Liver (tissue), 9 donors: ENCODE measurements around the gene CYTL1. TPM values are rescaled to one million over a fixed set of nuclear protein-coding genes. Genes with fewer than 3 reads are reported as not detected.

ENCODE experiments used
- DNase-seq: peaks from one replicate; pipeline ENCODE4 v3.0.0-alpha.2; 2017; ENCODE audit warnings: low spot score
- H3K27ac ChIP-seq, 2 donors: one replicate each; pipeline ENCODE4 v1.7.0; 2013; ENCODE audit warnings: inconsistent platforms in 2 of 2, low read length in 2 of 2, control low read depth in 1 of 2, low read depth in 1 of 2, mild to moderate bottlenecking in 1 of 2
- H3K27me3 ChIP-seq, 4 donors: one replicate each; pipeline versions ENCODE4 v1.6.1 to v1.7.0; 2013; ENCODE audit warnings: low read length in 3 of 4, inconsistent platforms in 1 of 4, mild to moderate bottlenecking in 1 of 4, moderate library complexity in 1 of 4; ENCODE audit not compliant: control insufficient read depth in 4 of 4, insufficient read depth in 4 of 4
- H3K36me3 ChIP-seq, 4 donors: one replicate each; pipeline versions ENCODE4 v1.6.1 to v1.7.0; 2013; ENCODE audit warnings: low read length in 3 of 4, mild to moderate bottlenecking in 3 of 4, low read depth in 1 of 4, moderate library complexity in 1 of 4; ENCODE audit not compliant: control insufficient read depth in 4 of 4, insufficient read depth in 3 of 4
- H3K4me1 ChIP-seq, 4 donors: one replicate each; pipeline versions ENCODE4 v1.6.1 to v1.7.0; 2013; ENCODE audit warnings: low read length in 3 of 4, mild to moderate bottlenecking in 3 of 4, moderate library complexity in 1 of 4; ENCODE audit not compliant: control insufficient read depth in 4 of 4, insufficient read depth in 4 of 4
- H3K4me3 ChIP-seq, 3 donors: one replicate each; pipeline versions ENCODE4 v1.6.1 to v1.7.0; 2013; ENCODE audit warnings: low read length in 3 of 3, control low read depth in 1 of 3, low read depth in 1 of 3, mild to moderate bottlenecking in 1 of 3
- H3K9ac ChIP-seq, 2 donors: one replicate each; pipeline ENCODE4 v1.7.0; 2013; ENCODE audit warnings: low read length in 2 of 2, mild to moderate bottlenecking in 2 of 2, moderate library complexity in 2 of 2, control low read depth in 1 of 2, low read depth in 1 of 2
- H3K9me3 ChIP-seq, 4 donors: one replicate each; pipeline versions ENCODE4 v1.6.1 to v1.7.0; 2013; ENCODE audit warnings: low read length in 3 of 4; ENCODE audit not compliant: control insufficient read depth in 4 of 4
- CTCF ChIP-seq: fragments of 150-350 bp; IDR thresholded peaks from 2 replicates; pipeline ENCODE4 v1.5.1; 2017; ENCODE audit warnings: improper control_type of control experiment, low read depth, low read length; ENCODE audit not compliant: missing input control
- EGR1 ChIP-seq, 2 donors: IDR thresholded peaks; 2 replicates each; pipeline ENCODE4 v1.6.1; 2016 to 2018; ENCODE audit warnings: antibody characterized with exemption in 2 of 2, low read depth in 2 of 2
- FOXA2 ChIP-seq: IDR thresholded peaks from 2 replicates; pipeline ENCODE4 v1.6.1; 2016; ENCODE audit warnings: antibody characterized with exemption
- GABPA ChIP-seq, 2 donors: IDR thresholded peaks in 1 of 2; conservative IDR thresholded peaks in 1 of 2; 2 replicates each; pipeline ENCODE4 v1.6.1; 2016; ENCODE audit warnings: antibody characterized with exemption in 2 of 2, mild to moderate bottlenecking in 1 of 2, moderate library complexity in 1 of 2
- HNF4A ChIP-seq, 2 donors: conservative IDR thresholded peaks; 2 replicates each; pipeline ENCODE4 v1.6.1; 2016; ENCODE audit warnings: antibody characterized with exemption in 2 of 2, mild to moderate bottlenecking in 2 of 2
- HNF4G ChIP-seq: IDR thresholded peaks from 2 replicates; pipeline ENCODE4 v1.6.1; 2016; ENCODE audit warnings: antibody characterized with exemption
- MAX ChIP-seq: IDR thresholded peaks from 2 replicates; pipeline ENCODE4 v1.6.1; 2016; ENCODE audit warnings: antibody characterized with exemption
- NR2F2 ChIP-seq: IDR thresholded peaks from 2 replicates; pipeline ENCODE4 v1.6.1; 2016; ENCODE audit warnings: antibody characterized with exemption
- REST ChIP-seq: IDR thresholded peaks from 2 replicates; pipeline ENCODE4 v1.6.1; 2016; ENCODE audit warnings: antibody characterized with exemption, mild to moderate bottlenecking
- RXRA ChIP-seq, 2 donors: IDR thresholded peaks; 2 replicates each; pipeline ENCODE4 v1.6.1; 2017 to 2018; ENCODE audit warnings: antibody characterized with exemption in 2 of 2, mild to moderate bottlenecking in 1 of 2
- SP1 ChIP-seq: IDR thresholded peaks from 2 replicates; pipeline ENCODE4 v1.6.1; 2018; ENCODE audit warnings: antibody characterized with exemption, mild to moderate bottlenecking
- TAF1 ChIP-seq: conservative IDR thresholded peaks from 2 replicates; pipeline ENCODE4 v1.6.1; 2016; ENCODE audit warnings: antibody characterized with exemption, mild to moderate bottlenecking
- ZBTB33 ChIP-seq: IDR thresholded peaks from 2 replicates; pipeline ENCODE4 v1.6.1; 2016; ENCODE audit warnings: antibody characterized with exemption
- WGBS: extraction: QIAGEN DNeasy Blood & Tissue Kit; methylation state at CpG from one replicate; pipeline ENCODE4 v1.1.7; 2013; 5-methylcytosine and 5-hydroxymethylcytosine counted together
- polyA plus RNA-seq, 2 donors: library from polyadenylated mRNA; stranded (reverse) in 1 of 2; unstranded in 1 of 2; fragments of 200-250 nt in 1 of 2; fragments of >200 nt in 1 of 2; fragmentation: Nextera tagmentation in 1 of 2; extraction: Ambion mirVana in 1 of 2; gene quantifications; one replicate each; pipeline versions ENCODE4 v1.2.1 to v1.2.3, GENCODE V29; 2013 to 2015
- total RNA-seq, 2 donors: library from RNA; depleted of rRNA; stranded (reverse); fragments of >200 nt; gene quantifications; one replicate each; pipeline ENCODE4 v1.2.3, GENCODE V29; 2014
- donor health status: healthy.
- donor health status: healthy.
- donor health status: healthy.
- donor health status: healthy.
- donor health status: healthy.

The CYTL1 gene
- total and polyA plus RNA-seq, 4 donors: 0.13 to 4.6 TPM; not detected in 2

GRCh38 chr4:5021546-5021945, 2.3 kb upstream of the CYTL1 start:
- peak; percentile 26 for DNase-seq
- no peak overlapping the region for H3K9ac ChIP-seq
- peaks cover 0 to 7% (median 0%) of the 10 kb centered on the region in 4 donors for H3K27me3 ChIP-seq
- H3K4me3 ChIP-seq: no peak overlapping the region
- no peak for TF ChIP-seq REST
- no peak for TF ChIP-seq ZBTB33
- no peak for TF ChIP-seq EGR1 (IDR thresholded peaks at IDR 0.05; ENCODE audit: low read depth in 2 of 2)
- H3K4me1 ChIP-seq: no peaks in the 10 kb centered on the region
- no peaks in the 10 kb centered on the region for H3K9me3 ChIP-seq
- WGBS: 80% methylated on average over 3 of the region's 3 CpGs
- no peak overlapping the region for H3K27ac ChIP-seq
- no peaks in the 10 kb centered on the region for H3K36me3 ChIP-seq

GRCh38 chr4:5020341-5020740, 1.1 kb upstream of the CYTL1 start:
- Histone ChIP-seq H3K9me3 (no peaks in the 10 kb centered on the region), H3K36me3 (no peaks in the 10 kb centered on the region), H3K27me3 (peaks cover 0 to 11% (median 1%) of the 10 kb centered on the region in 4 donors), H3K4me3 (no peak overlapping the region), H3K9ac (no peak overlapping the region), H3K4me1 (no peaks in the 10 kb centered on the region), H3K27ac (no peak overlapping the region)
- DNase-seq: no peak
- TF ChIP-seq EGR1 (IDR thresholded peaks at IDR 0.05; ENCODE audit: low read depth in 2 of 2) (no peak), FOXA2 (no peak), HNF4G (no peak), TAF1 (no peak), MAX (no peak), REST (no peak), GABPA (IDR thresholded peaks at IDR 0.05 in 1 of 2, conservative IDR thresholded peaks at IDR 0.05 in 1 of 2) (no peak), RXRA (IDR thresholded peaks at IDR 0.05) (no peak), HNF4A (conservative IDR thresholded peaks at IDR 0.05) (no peak), CTCF (no peak), NR2F2 (no peak), SP1 (no peak), ZBTB33 (no peak)
- 85% methylated on average over 1 of the region's 1 CpG for whole genome bisulfite sequencing
